ENCODE data around the gene SDF4.
"Not testable (repeated sequence)": the region's sequence is repeated elsewhere in the genome, so short reads cannot be mapped to it uniquely, and the experiment has no call there.

The SDF4 gene

DNA sequence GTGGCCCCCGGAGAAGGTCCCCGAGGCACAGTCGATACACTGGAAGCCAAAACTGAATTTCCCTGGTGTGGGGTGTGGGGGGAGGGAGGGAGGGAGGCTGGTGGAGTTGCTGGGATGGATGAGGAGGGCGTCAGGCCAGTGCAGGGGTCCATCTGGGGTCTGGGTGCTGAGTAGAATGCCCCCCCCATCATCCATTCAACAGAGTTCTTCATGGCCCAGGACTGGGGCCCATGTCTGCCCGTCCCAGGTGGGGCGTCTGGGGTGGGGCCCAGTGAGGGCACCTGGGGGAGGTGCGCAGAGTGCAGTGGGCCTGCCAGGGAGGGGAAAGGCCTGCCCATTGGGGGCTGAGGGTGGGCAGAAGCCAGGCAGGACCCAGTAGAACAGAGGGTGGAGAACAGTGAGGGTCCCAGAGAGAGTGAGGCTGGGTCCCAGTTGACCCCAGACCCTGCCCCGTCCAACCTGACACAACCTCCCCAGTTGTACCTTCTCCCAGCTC lies 27.3 kb downstream of the SDF4 start:
- DNase-seq (ENCODE audit: low read depth) = no peak
- H3K4me3 ChIP-seq (ENCODE audit: low read depth, low read length) = no peak overlapping the region

DNA sequence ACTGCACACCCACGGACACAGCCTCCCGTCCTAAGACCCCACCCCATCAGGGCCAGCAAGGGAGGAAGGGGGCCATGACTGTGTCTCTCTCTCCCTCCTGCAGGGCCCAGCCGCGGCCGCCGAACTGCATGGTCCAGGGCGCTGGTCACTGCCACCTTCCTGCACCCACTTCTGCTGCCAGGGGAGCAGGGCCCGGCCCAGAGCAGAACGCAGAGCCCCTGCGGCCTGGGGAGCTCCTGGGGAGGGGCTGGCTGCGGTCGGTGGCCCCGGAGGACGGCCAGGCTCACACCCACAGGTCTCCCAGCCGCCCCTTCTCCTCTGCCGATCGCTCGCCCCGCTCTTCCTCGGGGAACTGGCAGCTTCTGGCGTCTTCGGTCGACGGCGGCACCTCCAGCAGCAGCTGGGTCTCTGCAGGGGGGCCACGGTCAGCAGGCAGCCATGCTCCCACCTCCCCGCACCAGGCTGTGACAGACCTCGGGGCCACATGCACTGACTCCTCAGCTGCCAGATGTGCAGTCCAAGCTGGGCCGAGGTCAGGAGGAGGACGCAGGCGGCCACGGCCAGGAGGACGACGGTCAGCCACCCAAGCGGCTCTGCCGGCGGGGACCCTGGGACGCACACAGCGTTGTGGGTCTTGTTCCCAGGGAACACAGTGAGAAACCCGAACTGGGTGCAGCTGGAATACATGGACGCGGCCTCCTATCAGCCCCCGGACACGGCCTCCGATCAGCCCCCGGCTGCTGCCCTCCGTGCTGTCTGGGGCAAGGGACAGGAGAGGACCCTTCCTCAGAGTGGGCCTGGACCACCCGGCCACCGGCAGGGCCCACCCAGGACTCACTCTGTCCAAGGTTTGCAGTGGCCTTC lies 28.0 kb downstream of the SDF4 start:
- no peak overlapping the region for H3K4me3 ChIP-seq (ENCODE audit: low read depth, low read length)

DNA sequence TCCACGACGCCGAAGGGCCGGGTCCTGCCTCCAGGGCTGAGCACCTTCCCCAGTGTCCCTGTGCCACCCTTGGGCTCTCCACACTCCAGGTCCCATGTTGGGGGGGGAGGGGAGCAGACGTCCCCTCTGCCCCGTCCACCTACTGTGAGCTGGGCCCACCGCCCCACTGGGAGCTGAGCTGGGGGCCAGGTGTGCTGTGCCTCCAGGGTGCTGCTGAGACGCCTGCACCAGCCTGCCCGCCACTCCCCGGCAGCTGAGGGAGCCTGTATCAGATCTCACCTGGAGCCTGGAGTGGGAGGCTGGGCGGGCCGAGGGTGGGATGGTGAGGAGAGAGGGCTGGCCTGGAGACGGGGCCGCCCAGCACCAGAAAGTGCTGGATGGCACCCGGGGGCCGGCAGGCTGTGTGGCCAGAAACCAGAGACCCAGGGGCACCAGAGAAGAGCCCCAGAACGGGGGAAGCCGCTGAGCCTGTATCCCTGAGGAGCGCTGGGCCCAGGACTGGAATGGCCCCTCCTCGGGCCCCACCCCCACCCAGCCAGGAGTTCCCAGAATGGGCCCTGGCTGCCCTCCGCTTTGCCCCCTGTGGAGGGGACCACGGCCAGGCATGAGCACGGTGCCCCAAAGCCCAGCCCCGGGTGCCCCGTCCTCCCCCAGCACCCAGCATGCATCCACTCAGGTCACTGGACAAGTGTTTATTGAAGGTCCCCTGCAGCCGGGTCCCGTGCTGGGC lies 28.8 kb downstream of the SDF4 start:
- no peak overlapping the region for H3K4me3 ChIP-seq (ENCODE audit: low read depth, low read length)
- DNase-seq (ENCODE audit: low read depth) = no peak

More for the DNA sequence above, 28.0 kb downstream of the SDF4 start:
- DNase-seq (ENCODE audit: low read depth) = no peak

DNA sequence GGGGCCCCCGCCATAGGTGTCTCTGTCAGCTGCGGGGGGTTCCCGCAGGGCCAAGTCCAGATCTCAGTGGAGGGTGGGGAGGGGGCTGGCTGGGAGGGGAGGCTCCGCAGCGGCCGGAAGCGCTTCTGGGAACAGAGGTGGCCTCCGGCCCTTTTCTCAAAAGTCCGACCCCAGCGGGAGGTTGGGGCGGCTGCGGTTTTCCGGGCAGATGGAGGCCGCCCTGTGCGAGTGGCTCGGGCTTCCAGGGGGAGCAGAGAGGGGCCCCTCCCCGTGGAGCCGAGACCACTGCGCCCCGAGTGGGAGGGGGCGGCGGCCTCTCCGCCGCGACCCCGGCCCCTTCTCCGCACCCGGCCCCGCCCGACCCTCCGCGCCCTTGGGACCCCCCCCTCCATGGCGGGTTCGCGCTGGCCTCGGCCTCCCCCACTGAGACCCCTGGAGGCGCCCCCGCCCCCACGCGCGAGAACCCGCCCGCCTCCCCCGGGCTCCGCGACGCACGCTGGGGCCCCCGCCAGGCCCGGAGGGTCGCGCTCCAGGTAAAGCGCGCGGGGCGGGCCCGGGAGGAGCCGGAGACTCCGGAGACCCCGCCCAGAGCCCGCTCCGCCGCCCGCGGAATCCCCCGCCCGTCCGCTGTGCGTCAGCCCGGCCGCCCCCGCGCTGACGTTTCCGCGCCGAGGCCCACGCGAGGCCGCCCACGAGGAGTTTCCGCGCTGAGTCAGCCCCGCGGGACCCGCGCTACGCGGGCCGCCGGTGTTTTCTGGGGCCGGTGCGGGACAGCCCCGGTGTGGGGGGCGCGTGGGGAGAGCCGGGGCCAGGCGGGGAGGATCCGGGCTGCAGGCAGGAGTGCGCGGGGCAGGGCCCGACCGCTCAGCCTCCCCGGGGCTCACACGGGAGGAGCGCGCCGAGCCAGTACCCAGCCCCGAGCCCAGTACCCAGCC lies 30.7 kb downstream of the SDF4 start:
- DNase-seq (ENCODE audit: low read depth) = no peak
- peak overlapping the region; percentile 36 for H3K4me3 ChIP-seq (ENCODE audit: low read depth, low read length)

DNA sequence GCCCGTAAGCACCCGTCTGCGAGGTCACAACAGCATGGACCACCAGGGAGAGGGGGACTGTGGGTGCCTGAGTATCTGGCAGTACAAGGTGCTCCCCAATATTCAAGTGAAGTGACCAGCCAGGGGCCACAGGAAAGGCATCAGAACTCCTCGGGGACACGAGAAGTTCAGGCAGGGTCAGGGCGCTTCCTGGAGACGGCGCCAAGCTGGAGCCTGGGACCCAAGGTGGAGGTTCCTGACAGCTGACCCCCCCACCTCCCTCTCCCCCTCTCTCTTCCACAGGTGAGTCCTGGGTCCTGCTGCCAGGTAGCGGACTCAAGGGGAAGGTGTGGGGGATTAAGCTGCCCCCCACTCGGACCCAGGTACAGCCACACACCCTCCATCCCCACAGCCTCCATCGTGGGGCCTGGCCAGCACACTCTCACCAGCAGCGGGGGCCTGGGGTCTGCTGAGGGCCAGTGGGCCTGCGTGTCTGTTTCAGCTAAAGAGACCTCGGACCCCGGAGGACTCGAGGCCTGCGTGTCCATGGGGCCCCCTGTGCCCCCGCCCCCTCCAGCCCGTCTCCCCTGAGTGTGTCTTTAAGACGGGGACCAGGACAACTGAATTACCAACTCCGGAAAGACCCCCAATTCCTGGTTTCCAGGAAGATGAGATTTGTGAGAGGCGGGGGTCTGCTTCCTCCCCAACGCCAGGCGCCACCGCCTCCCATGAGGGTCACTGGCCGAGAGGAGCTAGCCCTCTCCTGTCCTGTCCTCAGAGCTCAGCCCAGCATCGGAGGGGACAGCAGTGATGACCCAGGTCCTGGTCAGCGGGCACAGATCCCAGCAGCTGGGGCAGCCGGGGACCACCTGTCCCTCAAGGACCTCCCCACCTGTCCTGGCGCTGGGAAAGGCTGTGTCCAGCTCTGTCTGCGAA lies 31.6 kb downstream of the SDF4 start:
- no peak overlapping the region for H3K4me3 ChIP-seq (ENCODE audit: low read depth, low read length)
- no peak for DNase-seq (ENCODE audit: low read depth)

DNA sequence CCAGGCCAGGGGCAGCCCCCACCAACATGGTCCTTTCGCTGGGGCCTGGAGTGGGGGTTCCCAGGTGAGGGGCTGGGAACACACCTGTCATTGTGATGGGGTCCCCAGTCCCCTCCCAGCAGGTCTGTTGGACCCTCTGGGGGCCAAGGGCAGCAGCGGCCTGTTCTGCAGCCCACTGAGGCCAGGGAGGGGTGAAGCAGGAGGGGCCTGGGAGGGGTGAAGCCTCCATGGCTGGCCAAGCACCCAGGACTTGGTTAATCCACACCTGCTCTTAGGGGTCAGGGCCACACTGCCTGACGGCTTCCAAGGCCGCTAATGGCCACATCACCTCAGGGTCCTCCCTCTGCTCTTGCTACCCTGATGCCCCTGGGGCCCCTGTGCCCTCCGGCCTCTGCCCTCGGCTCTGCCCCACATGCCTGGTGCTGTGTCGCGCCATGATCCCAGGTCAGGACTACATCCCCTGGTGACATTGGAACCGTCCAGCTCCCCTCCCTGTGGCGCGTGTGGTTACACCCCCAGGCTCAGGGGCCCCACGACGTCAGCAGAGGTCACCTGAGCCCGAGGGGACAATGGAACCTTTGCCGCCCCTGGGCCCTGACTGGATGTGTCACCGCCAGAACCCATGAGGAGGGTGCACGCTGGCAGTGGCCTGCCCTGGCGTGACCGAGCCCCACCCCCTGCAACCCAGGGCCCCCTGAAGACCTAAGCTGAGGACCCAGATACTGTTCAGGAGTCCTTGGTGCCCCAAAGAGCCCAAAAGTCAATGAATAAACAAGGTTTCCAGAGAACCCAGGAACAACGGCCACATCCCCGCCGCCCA lies 32.5 kb downstream of the SDF4 start:
- DNase-seq (ENCODE audit: low read depth) = no peak
- no peak overlapping the region for H3K4me3 ChIP-seq (ENCODE audit: low read depth, low read length)

DNA sequence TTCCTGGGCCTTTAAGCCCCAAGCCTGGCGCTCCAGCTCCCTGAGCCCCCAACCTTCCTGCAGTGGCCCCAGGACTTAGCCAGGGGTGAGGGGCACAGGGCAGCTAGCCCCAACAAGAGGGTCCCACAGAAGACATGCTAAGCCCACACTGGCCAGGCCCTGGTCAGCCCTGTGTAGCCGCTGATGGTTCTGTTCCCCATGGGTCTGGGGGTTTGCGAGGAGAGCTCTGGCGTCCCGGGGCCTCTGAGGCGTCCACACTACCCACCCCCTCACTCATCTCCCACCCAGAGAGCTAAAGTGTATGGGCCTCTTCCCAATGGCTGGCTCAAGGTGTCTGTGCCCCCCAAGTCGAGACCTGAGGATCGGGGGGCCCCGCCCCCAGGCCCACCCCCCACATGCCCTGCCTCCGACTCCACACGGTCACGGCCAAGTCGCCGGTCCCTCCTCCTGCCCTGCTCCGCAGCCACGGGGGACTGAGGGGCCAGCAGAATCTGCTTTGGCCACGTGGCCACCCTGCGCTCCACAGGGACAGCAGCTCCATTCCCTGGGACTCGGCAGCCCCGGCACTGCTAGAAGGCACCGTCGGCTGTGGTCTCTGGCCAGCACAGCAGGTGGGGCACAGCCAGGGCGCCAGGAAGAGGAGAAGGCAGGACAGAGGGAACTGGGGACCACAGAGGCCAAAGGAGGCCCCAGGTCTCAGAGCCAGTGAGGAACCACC lies 33.2 kb downstream of the SDF4 start:
- no peak for DNase-seq (ENCODE audit: low read depth)
- no peak overlapping the region for H3K4me3 ChIP-seq (ENCODE audit: low read depth, low read length)

DNA sequence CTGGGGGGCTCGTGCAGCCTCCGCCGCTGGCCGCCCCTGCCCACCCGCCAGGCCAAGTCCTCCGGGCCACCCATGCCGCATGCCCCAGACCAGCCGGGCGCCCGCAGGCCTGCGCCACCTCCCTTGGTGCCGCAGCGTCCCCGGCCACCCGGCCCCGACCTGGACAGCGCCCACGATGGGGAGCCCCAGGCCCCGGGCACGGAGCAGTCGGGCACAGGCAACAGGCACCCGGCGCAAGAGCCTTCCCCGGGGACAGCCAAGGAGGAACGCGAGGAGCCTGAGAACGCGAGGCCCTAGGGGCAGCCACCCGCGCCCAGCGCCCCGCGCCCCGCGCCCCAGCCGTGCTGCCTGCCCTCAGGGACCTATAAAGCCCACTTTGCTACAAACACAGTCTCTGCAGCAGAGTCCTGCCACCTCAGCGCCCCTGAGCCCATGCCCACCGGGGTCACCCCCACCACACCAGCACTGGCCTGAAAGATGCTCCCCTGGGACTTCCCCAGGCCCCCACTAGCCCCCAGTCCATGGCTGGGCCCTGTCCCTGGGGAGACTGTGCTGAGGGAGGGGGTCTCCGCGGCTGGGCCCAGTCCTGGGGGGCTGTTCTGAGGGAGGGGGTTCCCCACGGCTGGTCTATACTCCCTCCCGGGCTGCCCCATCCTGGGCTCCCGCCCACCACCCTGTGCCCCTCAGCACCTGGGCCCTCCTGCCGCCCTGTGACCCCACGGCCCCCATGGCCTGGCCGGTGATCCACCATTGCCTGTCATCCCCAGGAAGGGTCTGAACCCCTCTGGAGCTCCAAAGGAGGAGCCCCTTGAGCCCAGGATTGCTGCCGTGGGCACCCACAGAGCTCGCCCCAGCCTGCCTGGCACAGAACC lies 34.0 kb downstream of the SDF4 start:
- no peak overlapping the region for H3K4me3 ChIP-seq (ENCODE audit: low read depth, low read length)
- no peak for DNase-seq (ENCODE audit: low read depth)

DNA sequence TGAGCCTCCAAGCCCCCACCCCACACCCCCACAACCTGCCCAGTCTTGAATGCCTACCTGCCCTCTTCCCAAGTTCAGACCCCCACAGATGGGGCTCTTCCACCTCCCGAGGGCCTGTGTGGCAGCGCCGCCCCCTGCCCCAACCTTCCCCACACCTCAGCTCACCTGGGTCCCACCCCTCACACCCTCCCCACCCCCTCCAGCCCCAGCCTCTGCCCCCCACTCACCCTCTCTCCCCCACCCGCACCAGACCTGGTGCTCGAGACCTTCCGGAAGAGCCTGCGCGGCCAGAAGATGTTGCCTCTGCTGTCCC lies 34.7 kb downstream of the SDF4 start:
- H3K4me3 ChIP-seq (ENCODE audit: low read depth, low read length) = no peak overlapping the region
- no peak for DNase-seq (ENCODE audit: low read depth)

DNA sequence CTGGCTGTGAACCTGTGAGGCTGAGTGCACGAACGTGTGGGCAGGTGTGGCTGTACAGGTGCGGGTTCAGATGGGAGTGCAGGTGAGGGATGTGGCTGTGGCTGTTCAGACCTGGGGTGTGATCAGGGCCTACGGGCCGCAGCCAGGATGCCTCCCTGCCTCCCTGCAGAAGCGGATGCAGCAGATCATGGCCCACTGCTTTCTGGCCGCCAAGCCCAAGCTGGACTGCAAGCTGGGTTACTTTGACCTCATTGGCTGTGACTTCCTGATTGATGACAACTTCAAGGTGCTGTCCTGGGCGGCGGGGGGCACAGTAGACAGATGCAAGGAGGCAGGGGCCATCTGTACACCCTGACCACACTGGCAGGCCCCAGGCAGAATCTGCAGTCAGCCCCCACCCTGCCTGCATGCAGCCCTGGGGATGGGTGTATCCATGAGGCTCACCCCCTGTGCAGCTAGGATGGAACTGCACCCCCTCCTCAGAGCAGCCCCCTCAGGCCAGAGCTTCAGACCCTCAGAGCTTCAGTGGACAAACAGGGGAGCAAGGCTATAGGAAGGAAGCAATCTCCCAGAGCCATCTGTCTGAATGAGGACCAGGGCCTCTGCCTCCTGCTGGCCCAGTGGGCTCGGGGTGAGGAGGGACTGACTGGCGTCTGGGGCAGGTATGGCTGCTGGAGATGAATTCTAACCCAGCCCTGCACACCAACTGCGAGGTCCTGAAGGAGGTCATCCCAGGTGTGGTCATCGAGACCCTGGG lies 35.2 kb downstream of the SDF4 start:
- no peak for DNase-seq (ENCODE audit: low read depth)
- H3K4me3 ChIP-seq (ENCODE audit: low read depth, low read length) = no peak overlapping the region

DNA sequence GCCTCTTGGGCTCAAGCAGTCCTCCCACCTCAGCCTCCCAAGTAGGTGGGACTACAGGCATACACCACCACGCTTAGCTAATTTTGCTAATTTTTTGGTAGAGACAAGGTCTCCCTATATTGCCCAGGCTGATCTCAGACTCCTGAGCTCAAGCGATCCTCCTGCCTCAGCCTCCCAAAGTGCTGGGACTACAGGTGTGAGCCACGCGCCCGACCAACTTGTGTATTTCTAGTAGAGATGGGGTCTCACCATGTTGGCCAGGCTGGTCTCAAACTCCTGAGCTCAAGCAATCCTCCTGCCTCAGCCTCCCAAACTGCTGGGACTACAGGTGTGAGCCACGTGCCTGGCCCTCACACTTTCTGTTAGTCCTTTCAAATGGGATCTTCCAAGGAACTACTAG lies 36.1 kb downstream of the SDF4 start:
- not testable (repeated sequence) for H3K4me3 ChIP-seq (ENCODE audit: low read depth, low read length); DNase-seq (ENCODE audit: low read depth)

DNA sequence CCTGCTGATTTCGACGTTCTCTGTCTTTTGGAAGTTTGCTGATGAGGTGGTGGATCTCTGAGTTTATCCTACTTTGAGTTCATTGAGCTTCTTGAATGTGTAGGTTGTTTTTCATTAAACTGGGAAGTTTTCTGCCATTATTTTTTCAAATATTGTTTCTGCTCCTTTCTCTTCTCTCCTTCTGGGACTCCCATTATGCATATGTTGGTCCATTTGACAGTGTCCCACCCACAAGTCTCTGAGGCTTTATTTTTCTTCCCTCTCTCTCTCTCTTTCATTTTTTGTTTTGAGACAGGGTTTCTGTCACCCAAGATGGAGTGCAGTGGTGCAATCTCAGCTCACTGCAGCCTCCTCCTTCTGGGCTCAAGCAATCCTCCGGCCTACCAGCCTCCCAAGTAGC lies 37.1 kb downstream of the SDF4 start:
- DNase-seq (ENCODE audit: low read depth) = no peak
- no peak overlapping the region for H3K4me3 ChIP-seq (ENCODE audit: low read depth, low read length)

DNA sequence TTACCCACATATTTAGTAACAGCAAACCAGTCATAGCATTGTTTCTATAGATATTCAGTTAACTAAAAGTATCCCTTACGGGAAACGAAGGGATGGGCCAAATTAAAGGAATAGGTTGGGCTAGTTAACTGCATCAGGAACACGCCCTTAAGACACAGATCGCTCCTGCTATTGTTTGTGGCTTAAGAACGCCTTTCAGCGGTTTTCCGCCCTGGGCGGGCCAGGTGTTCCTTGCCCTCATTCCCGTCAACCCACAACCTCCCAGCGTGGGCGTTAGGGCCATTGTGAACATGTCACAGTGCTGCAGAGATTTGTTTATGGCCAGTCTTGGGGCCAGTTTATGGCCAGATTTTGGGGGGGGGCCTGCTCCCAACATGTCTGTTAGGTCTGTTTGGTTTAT lies 40.1 kb downstream of the SDF4 start:
- DNase-seq (ENCODE audit: low read depth) = no peak
- no peak overlapping the region for H3K4me3 ChIP-seq (ENCODE audit: low read depth, low read length)

DNA sequence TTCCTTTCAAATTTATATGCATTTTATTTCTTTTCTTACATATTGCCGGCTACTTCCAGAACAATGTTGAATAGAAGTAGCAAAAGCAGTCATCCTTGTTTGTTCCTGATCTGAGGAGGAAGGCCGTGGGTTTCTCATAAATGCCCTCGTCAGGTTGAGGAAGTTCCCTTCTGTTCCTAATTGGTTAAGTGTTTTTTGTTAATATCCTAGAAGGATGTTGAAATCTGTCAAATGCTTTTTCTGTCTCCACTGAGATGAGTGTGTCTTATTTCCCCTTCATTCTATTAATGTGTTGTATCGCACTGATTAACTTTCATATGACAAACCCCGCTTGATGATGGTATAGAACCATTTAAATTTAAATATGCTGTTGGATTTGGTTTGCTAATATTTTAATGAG lies 42.7 kb downstream of the SDF4 start:
- no peak overlapping the region for H3K4me3 ChIP-seq (ENCODE audit: low read depth, low read length)
- DNase-seq (ENCODE audit: low read depth) = no peak

DNA sequence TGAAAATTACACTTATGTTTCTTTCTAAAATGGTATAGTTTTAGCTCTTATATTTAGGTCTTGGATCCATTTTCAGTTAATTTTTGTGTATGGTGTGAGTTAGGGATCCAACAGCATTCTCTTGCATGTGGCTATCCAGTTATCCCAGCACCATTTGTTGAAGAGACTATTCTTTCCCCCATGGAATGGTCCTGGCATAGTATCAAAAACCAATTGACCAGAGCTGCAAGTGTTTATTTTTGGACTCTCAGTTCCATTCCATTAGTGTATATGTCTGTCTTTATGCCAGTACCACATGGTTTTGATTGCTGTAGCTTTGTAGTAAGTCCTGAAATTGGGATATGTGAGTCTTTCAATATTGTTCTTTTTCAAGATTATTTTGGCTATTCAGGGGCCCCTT lies 43.9 kb downstream of the SDF4 start:
- DNase-seq (ENCODE audit: low read depth) = no peak
- H3K4me3 ChIP-seq (ENCODE audit: low read depth, low read length) = no peak overlapping the region
